HEK293 (cell line): ENCODE data around the gene OR2A5.

Experiments
- SP2 ChIP-seq: fragments of 450-650 bp; formaldehyde crosslinking; IDR thresholded peaks from 2 replicates; pipeline ENCODE4 v1.5.1; 2016; ENCODE audit warnings: missing biosample characterization, missing genetic modification characterization
- YY1 ChIP-seq: fragments of 450-650 bp; formaldehyde crosslinking; IDR thresholded peaks from 2 replicates; pipeline ENCODE4 v1.5.1; 2018; ENCODE audit warnings: missing biosample characterization, missing genetic modification characterization
- ZBTB7A ChIP-seq: fragments of 450-650 bp; formaldehyde crosslinking; IDR thresholded peaks from 2 replicates; pipeline ENCODE4 v1.5.1; 2016; ENCODE audit warnings: low read depth, missing biosample characterization, missing genetic modification characterization
- ZNF121 ChIP-seq: fragments of 450-650 bp; formaldehyde crosslinking; IDR thresholded peaks from 2 replicates; pipeline ENCODE4 v1.5.1; 2016; ENCODE audit warnings: missing biosample characterization, missing genetic modification characterization
- ZNF280D ChIP-seq: fragments of 450-650 bp; formaldehyde crosslinking; IDR thresholded peaks from 2 replicates; pipeline ENCODE4 v1.5.1; 2016; ENCODE audit warnings: missing biosample characterization, missing genetic modification characterization
- ZNF302 ChIP-seq: fragments of 450-650 bp; formaldehyde crosslinking; IDR thresholded peaks from 2 replicates; pipeline ENCODE4 v1.5.1; 2016; ENCODE audit warnings: missing biosample characterization, missing genetic modification characterization, low read depth
- ZNF544 ChIP-seq: fragments of 450-650 bp; formaldehyde crosslinking; IDR thresholded peaks from 2 replicates; pipeline ENCODE4 v1.5.0; 2017; ENCODE audit warnings: missing biosample characterization, missing genetic modification characterization
- ZNF645 ChIP-seq: fragments of 450-650 bp; formaldehyde crosslinking; IDR thresholded peaks from 2 replicates; pipeline ENCODE4; 2016; ENCODE audit warnings: missing biosample characterization, missing genetic modification characterization
- TF ChIP-seq, protein P1 (sequence below): fragments of 450-650 bp; formaldehyde crosslinking; IDR thresholded peaks from 2 replicates; pipeline ENCODE4 v1.5.1; 2016; ENCODE audit warnings: missing biosample characterization, missing genetic modification characterization
- TF ChIP-seq, protein P2 (sequence below): fragments of 450-650 bp; formaldehyde crosslinking; IDR thresholded peaks from 2 replicates; pipeline ENCODE4 v1.5.1; 2016; ENCODE audit warnings: missing biosample characterization, missing genetic modification characterization
- TF ChIP-seq, protein P3 (sequence below): fragments of 450-650 bp; formaldehyde crosslinking; IDR thresholded peaks from 2 replicates; pipeline ENCODE4 v1.5.1; 2016; ENCODE audit warnings: missing biosample characterization, missing genetic modification characterization
- TF ChIP-seq, protein P4 (sequence below): sonication (generic); formaldehyde crosslinking; IDR thresholded peaks from 2 replicates; pipeline ENCODE4 v1.8.1; 2022; ENCODE audit warnings: mild to moderate bottlenecking, moderate library complexity, missing genetic modification reagents
- TF ChIP-seq, protein P5 (sequence below): fragments of 450-650 bp; formaldehyde crosslinking; IDR thresholded peaks from 2 replicates; pipeline ENCODE4 v1.5.1; 2017; ENCODE audit warnings: missing biosample characterization, missing genetic modification characterization
- TF ChIP-seq, protein P6 (sequence below): fragments of 450-650 bp; IDR thresholded peaks from 2 replicates; pipeline ENCODE4 v1.5.1; 2018; ENCODE audit warnings: missing biosample characterization, missing genetic modification characterization

DNA sequence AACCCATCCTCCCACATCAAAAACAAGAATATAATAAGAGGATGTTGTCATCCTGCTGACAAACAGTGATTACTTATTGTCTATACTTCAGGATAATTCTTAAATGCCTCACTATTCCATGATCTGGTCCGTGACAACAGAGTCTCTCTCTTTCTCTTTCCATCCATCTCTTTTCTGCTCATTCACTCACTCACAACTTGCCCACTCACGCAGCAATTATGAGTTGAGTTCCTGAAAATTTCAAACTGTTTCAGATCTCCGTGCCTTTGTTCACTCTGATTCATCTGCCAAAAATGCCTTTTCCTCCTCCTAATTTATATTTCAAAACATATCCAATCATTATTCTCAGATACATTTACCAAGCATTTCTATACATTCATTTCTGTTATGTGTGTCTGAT is 47.2 kb upstream of the OR2A5 start:
- TF ChIP-seq, protein P1, sequence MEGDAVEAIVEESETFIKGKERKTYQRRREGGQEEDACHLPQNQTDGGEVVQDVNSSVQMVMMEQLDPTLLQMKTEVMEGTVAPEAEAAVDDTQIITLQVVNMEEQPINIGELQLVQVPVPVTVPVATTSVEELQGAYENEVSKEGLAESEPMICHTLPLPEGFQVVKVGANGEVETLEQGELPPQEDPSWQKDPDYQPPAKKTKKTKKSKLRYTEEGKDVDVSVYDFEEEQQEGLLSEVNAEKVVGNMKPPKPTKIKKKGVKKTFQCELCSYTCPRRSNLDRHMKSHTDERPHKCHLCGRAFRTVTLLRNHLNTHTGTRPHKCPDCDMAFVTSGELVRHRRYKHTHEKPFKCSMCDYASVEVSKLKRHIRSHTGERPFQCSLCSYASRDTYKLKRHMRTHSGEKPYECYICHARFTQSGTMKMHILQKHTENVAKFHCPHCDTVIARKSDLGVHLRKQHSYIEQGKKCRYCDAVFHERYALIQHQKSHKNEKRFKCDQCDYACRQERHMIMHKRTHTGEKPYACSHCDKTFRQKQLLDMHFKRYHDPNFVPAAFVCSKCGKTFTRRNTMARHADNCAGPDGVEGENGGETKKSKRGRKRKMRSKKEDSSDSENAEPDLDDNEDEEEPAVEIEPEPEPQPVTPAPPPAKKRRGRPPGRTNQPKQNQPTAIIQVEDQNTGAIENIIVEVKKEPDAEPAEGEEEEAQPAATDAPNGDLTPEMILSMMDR, result no peak
- TF ChIP-seq SP2 (tag by site-specific recombination) (no peak), ZNF302 (tag by site-specific recombination) (no peak), ZNF280D (tag by site-specific recombination) (no peak), ZNF544 (tag by site-specific recombination) (no peak), ZBTB7A (tag by site-specific recombination) (no peak), ZNF121 (tag by site-specific recombination) (no peak), YY1 (no peak), ZNF645 (tag by site-specific recombination) (no peak)
- TF ChIP-seq, protein P2, sequence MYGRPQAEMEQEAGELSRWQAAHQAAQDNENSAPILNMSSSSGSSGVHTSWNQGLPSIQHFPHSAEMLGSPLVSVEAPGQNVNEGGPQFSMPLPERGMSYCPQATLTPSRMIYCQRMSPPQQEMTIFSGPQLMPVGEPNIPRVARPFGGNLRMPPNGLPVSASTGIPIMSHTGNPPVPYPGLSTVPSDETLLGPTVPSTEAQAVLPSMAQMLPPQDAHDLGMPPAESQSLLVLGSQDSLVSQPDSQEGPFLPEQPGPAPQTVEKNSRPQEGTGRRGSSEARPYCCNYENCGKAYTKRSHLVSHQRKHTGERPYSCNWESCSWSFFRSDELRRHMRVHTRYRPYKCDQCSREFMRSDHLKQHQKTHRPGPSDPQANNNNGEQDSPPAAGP (tag by site-specific recombination), result no peak
- TF ChIP-seq, protein P3, sequence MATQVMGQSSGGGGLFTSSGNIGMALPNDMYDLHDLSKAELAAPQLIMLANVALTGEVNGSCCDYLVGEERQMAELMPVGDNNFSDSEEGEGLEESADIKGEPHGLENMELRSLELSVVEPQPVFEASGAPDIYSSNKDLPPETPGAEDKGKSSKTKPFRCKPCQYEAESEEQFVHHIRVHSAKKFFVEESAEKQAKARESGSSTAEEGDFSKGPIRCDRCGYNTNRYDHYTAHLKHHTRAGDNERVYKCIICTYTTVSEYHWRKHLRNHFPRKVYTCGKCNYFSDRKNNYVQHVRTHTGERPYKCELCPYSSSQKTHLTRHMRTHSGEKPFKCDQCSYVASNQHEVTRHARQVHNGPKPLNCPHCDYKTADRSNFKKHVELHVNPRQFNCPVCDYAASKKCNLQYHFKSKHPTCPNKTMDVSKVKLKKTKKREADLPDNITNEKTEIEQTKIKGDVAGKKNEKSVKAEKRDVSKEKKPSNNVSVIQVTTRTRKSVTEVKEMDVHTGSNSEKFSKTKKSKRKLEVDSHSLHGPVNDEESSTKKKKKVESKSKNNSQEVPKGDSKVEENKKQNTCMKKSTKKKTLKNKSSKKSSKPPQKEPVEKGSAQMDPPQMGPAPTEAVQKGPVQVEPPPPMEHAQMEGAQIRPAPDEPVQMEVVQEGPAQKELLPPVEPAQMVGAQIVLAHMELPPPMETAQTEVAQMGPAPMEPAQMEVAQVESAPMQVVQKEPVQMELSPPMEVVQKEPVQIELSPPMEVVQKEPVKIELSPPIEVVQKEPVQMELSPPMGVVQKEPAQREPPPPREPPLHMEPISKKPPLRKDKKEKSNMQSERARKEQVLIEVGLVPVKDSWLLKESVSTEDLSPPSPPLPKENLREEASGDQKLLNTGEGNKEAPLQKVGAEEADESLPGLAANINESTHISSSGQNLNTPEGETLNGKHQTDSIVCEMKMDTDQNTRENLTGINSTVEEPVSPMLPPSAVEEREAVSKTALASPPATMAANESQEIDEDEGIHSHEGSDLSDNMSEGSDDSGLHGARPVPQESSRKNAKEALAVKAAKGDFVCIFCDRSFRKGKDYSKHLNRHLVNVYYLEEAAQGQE (tag by site-specific recombination), result no peak
- TF ChIP-seq, protein P4, sequence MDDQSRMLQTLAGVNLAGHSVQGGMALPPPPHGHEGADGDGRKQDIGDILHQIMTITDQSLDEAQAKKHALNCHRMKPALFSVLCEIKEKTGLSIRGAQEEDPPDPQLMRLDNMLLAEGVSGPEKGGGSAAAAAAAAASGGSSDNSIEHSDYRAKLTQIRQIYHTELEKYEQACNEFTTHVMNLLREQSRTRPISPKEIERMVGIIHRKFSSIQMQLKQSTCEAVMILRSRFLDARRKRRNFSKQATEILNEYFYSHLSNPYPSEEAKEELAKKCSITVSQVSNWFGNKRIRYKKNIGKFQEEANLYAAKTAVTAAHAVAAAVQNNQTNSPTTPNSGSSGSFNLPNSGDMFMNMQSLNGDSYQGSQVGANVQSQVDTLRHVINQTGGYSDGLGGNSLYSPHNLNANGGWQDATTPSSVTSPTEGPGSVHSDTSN, result no peak
- TF ChIP-seq, protein P5, sequence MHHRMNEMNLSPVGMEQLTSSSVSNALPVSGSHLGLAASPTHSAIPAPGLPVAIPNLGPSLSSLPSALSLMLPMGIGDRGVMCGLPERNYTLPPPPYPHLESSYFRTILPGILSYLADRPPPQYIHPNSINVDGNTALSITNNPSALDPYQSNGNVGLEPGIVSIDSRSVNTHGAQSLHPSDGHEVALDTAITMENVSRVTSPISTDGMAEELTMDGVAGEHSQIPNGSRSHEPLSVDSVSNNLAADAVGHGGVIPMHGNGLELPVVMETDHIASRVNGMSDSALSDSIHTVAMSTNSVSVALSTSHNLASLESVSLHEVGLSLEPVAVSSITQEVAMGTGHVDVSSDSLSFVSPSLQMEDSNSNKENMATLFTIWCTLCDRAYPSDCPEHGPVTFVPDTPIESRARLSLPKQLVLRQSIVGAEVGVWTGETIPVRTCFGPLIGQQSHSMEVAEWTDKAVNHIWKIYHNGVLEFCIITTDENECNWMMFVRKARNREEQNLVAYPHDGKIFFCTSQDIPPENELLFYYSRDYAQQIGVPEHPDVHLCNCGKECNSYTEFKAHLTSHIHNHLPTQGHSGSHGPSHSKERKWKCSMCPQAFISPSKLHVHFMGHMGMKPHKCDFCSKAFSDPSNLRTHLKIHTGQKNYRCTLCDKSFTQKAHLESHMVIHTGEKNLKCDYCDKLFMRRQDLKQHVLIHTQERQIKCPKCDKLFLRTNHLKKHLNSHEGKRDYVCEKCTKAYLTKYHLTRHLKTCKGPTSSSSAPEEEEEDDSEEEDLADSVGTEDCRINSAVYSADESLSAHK (tag by site-specific recombination), result no peak
- TF ChIP-seq, protein P6, sequence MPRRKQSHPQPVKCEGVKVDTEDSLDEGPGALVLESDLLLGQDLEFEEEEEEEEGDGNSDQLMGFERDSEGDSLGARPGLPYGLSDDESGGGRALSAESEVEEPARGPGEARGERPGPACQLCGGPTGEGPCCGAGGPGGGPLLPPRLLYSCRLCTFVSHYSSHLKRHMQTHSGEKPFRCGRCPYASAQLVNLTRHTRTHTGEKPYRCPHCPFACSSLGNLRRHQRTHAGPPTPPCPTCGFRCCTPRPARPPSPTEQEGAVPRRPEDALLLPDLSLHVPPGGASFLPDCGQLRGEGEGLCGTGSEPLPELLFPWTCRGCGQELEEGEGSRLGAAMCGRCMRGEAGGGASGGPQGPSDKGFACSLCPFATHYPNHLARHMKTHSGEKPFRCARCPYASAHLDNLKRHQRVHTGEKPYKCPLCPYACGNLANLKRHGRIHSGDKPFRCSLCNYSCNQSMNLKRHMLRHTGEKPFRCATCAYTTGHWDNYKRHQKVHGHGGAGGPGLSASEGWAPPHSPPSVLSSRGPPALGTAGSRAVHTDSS (tag by site-specific recombination), result no peak
